Measurements from ENCODE around the gene FBXL14.

DNA sequence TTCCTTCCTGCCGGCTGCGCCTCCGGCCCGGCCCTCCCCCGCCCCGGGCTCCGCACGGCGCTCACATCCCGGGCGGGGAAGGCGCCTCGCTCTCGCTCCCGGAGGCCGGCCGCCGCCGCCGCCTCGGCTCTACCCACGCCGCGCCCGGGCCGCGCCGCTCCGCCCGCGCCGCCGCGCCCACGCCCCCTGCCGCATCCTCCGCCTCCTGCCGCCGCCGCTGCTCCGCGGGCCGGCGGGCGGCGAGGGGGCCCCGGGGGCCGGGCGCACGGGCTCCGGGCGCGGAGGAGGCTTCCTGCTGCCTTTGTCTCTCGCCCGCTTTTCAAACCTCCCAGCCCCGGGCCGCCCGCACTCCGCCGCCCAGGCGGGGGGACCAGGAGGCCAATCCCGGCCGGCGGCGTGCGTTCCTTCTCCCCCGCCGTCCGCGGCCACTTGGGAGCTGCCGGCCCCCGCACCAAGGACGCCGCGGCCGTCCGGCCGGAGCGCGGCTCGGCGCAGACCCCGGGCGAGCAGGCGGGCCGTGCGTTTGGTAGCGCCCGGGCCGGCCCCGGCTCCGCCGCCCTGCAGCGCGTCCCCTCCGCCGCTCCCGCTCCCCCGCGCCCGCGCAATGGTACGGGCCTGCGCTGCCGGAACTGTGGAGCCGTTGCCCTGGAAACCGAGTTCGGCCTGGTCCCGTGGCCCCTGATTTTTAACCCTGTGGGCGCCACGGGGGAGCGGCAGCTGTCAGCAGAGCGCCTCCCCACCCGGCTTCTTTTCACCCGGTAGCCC is at the start of gene FBXL14:
- TF ChIP-seq, protein P1, sequence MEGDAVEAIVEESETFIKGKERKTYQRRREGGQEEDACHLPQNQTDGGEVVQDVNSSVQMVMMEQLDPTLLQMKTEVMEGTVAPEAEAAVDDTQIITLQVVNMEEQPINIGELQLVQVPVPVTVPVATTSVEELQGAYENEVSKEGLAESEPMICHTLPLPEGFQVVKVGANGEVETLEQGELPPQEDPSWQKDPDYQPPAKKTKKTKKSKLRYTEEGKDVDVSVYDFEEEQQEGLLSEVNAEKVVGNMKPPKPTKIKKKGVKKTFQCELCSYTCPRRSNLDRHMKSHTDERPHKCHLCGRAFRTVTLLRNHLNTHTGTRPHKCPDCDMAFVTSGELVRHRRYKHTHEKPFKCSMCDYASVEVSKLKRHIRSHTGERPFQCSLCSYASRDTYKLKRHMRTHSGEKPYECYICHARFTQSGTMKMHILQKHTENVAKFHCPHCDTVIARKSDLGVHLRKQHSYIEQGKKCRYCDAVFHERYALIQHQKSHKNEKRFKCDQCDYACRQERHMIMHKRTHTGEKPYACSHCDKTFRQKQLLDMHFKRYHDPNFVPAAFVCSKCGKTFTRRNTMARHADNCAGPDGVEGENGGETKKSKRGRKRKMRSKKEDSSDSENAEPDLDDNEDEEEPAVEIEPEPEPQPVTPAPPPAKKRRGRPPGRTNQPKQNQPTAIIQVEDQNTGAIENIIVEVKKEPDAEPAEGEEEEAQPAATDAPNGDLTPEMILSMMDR (conservative IDR thresholded peaks at IDR 0.05; ENCODE audit: low read depth, low read length) = no peak
- TF ChIP-seq EZH2 (IDR thresholded peaks at IDR 0.05; ENCODE audit: borderline replicate concordance, low read depth, low read length, poor library complexity, severe bottlenecking) = no peak
